Loucy (cell line): ENCODE results near the gene VSTM1.

Experiments used
- H2AFZ ChIP-seq: fragments of 200-600 bp; sonication (generic); 2 replicates; pipeline ENCODE4 v1.6.0; 2016; ENCODE audit warnings: antibody characterized with exemption, mild to moderate bottlenecking, low read length, moderate library complexity
- H3F3A ChIP-seq: fragments of 200-600 bp; 2 replicates; pipeline ENCODE4 v1.6.0; 2016; ENCODE audit warnings: antibody characterized with exemption, low read depth, mild to moderate bottlenecking
- H3K27me3 ChIP-seq: fragments of 200-600 bp; sonication (generic); 2 replicates; pipeline ENCODE4 v1.6.1; 2014; ENCODE audit warnings: low read length, mild to moderate bottlenecking; ENCODE audit not compliant: insufficient read depth, poor library complexity, severe bottlenecking
- H3K36me3 ChIP-seq: fragments of 200-600 bp; sonication (generic); 2 replicates; pipeline ENCODE4 v1.6.1; 2016; ENCODE audit warnings: low read length; ENCODE audit not compliant: insufficient read depth
- H3K4me1 ChIP-seq: fragments of 200-600 bp; sonication (generic); 2 replicates; pipeline ENCODE4 v1.5.1; 2014; ENCODE audit warnings: low read length, mild to moderate bottlenecking; ENCODE audit not compliant: insufficient read depth, poor library complexity, severe bottlenecking
- H3K4me2 ChIP-seq: fragments of 200-600 bp; sonication (generic); 2 replicates; pipeline ENCODE4 v1.6.0; 2014; ENCODE audit warnings: antibody characterized with exemption, low read length, low read depth, mild to moderate bottlenecking; ENCODE audit not compliant: poor library complexity, severe bottlenecking
- H3K4me3 ChIP-seq: fragments of 200-600 bp; sonication (generic); 2 replicates; pipeline ENCODE4 v1.5.1; 2014; ENCODE audit warnings: low read length, mild to moderate bottlenecking, mixed read lengths; ENCODE audit not compliant: poor library complexity, severe bottlenecking
- H3K79me2 ChIP-seq: fragments of 200-600 bp; sonication (generic); 2 replicates; pipeline ENCODE4 v1.6.1; 2014; ENCODE audit warnings: low read length; ENCODE audit not compliant: insufficient read depth
- H3K9ac ChIP-seq: fragments of 200-600 bp; sonication (generic); 2 replicates; pipeline ENCODE4 v1.6.0; 2014; ENCODE audit warnings: mild to moderate bottlenecking, low read depth, low read length, moderate library complexity; ENCODE audit not compliant: poor library complexity, severe bottlenecking
- H3K9me2 ChIP-seq: fragments of 200-600 bp; sonication (generic); replicated peaks from 2 replicates; pipeline ENCODE4 v1.6.1; 2016; ENCODE audit warnings: low read depth, low read length, mixed read lengths
- H3K9me3 ChIP-seq: fragments of 200-600 bp; sonication (generic); 2 replicates; pipeline ENCODE4 v1.6.1; 2014; ENCODE audit warnings: mild to moderate bottlenecking, antibody characterized with exemption, low read length, low read depth; ENCODE audit not compliant: insufficient read depth
- H4K20me1 ChIP-seq: fragments of 200-600 bp; sonication (generic); 2 replicates; pipeline ENCODE4 v1.6.0; 2014; ENCODE audit warnings: antibody characterized with exemption, low read length, mild to moderate bottlenecking; ENCODE audit not compliant: insufficient read depth, poor library complexity, severe bottlenecking
- CTCF ChIP-seq: fragments of 200-600 bp; sonication (generic); conservative IDR thresholded peaks from 2 replicates; pipeline ENCODE4 v1.5.1; 2014; ENCODE audit warnings: mild to moderate bottlenecking, antibody characterized with exemption, low read length
- EZH2phosphoT487 ChIP-seq: fragments of 200-600 bp; IDR thresholded peaks from 2 replicates; pipeline ENCODE4 v1.6.1; 2018; ENCODE audit warnings: antibody characterized with exemption, mild to moderate bottlenecking, moderate library complexity, borderline replicate concordance

VSTM1 gene

GRCh38 chr19:53994811-53995210, 68.9 kb downstream of the VSTM1 start:
- Histone ChIP-seq H3K4me1 (no peaks in the 10 kb centered on the region), H3K9ac (no peak overlapping the region), H3K27me3 (no peaks in the 10 kb centered on the region), H3K9me2 (no peaks in the 10 kb centered on the region), H3K9me3 (no peaks in the 10 kb centered on the region), H3K36me3 (no peaks in the 10 kb centered on the region), H2AFZ (no peak overlapping the region), H4K20me1 (no peaks in the 10 kb centered on the region), H3K4me2 (no peak overlapping the region), H3K4me3 (no peak overlapping the region), H3F3A (no peaks in the 10 kb centered on the region), H3K79me2 (no peaks in the 10 kb centered on the region)
- no peak for TF ChIP-seq EZH2phosphoT487

- no peak overlapping the region for H3K9ac ChIP-seq
- no peak for TF ChIP-seq EZH2phosphoT487
- no peak for TF ChIP-seq CTCF
- H3K9me2 ChIP-seq = no peaks in the 10 kb centered on the region
- no peaks in the 10 kb centered on the region for H4K20me1 ChIP-seq
- H3K79me2 ChIP-seq = no peaks in the 10 kb centered on the region
- H3K9me3 ChIP-seq = no peaks in the 10 kb centered on the region
- H2AFZ ChIP-seq = no peak overlapping the region
- no peak overlapping the region for H3K4me2 ChIP-seq
- H3K4me1 ChIP-seq = no peaks in the 10 kb centered on the region
- H3K36me3 ChIP-seq = no peaks in the 10 kb centered on the region
- H3K4me3 ChIP-seq = no peak overlapping the region
- no peaks in the 10 kb centered on the region for H3K27me3 ChIP-seq
- H3F3A ChIP-seq = no peaks in the 10 kb centered on the region
Measured at GRCh38 chr19:53993448-53993847, 70.2 kb downstream of the VSTM1 start.

GRCh38 chr19:53992815-53993214, 70.9 kb downstream of the VSTM1 start:
- Histone ChIP-seq H3K4me2 (no peak overlapping the region), H3K4me1 (no peaks in the 10 kb centered on the region), H3K9ac (no peak overlapping the region), H3F3A (no peaks in the 10 kb centered on the region), H3K9me2 (no peaks in the 10 kb centered on the region), H3K4me3 (no peak overlapping the region), H3K27me3 (no peaks in the 10 kb centered on the region), H3K36me3 (no peaks in the 10 kb centered on the region), H3K79me2 (no peaks in the 10 kb centered on the region), H4K20me1 (no peaks in the 10 kb centered on the region), H3K9me3 (no peaks in the 10 kb centered on the region), H2AFZ (no peak overlapping the region)
- TF ChIP-seq CTCF (no peak), EZH2phosphoT487 (no peak)

- H3K9ac ChIP-seq = no peak overlapping the region
- no peaks in the 10 kb centered on the region for H4K20me1 ChIP-seq
- H3K4me3 ChIP-seq = no peak overlapping the region
- no peak overlapping the region for H3K4me2 ChIP-seq
- no peaks in the 10 kb centered on the region for H3K36me3 ChIP-seq
- H3K9me3 ChIP-seq = no peaks in the 10 kb centered on the region
- no peaks in the 10 kb centered on the region for H3F3A ChIP-seq
- no peaks in the 10 kb centered on the region for H3K4me1 ChIP-seq
- H3K27me3 ChIP-seq = no peaks in the 10 kb centered on the region
- TF ChIP-seq CTCF (no peak), EZH2phosphoT487 (no peak)
- no peaks in the 10 kb centered on the region for H3K9me2 ChIP-seq
- no peaks in the 10 kb centered on the region for H3K79me2 ChIP-seq
- H2AFZ ChIP-seq = no peak overlapping the region
Measured at GRCh38 chr19:53992211-53992610, 71.5 kb downstream of the VSTM1 start.
